OCI-LY7 (cell line): ENCODE data around the gene KLK13. TPM values are rescaled to one million over a fixed set of nuclear protein-coding genes. Genes with fewer than 3 reads are reported as not detected.

Experiments
- BruUV-seq: library from RNA; stranded (reverse); fragments of 400-500 nt; replicated peaks from 2 replicates; lab custom pipeline; 2021; lab: Mats Ljungman, UMichigan
- CTCF ChIA-PET: fragments of 300-600 bp; sonication (Branson Sonifier 250); formaldehyde crosslinking; loops from one replicate; lab custom pipeline; 2022; ENCODE audit warnings: antibody characterized with exemption; ENCODE audit not compliant: unreplicated experiment; lab: Charles Lee
- POLR2A ChIA-PET: fragments of 300-600 bp; sonication (Branson Sonifier 250); formaldehyde crosslinking; loops from one replicate; lab custom pipeline; 2022; ENCODE audit warnings: antibody characterized with exemption; lab: Charles Lee
- DNase-seq: peaks from one replicate; pipeline ENCODE4 v3.0.0-alpha.2; 2015; ENCODE audit warnings: low spot score
- H2AFZ ChIP-seq: fragments of 200-600 bp; sonication (generic), shearing (Covaris generic); 2 replicates; pipeline ENCODE4 v1.6.1; 2014; ENCODE audit warnings: mild to moderate bottlenecking, antibody characterized with exemption, low read length, moderate library complexity
- H3K27ac ChIP-seq: fragments of 200-600 bp; sonication (generic); 2 replicates; pipeline ENCODE4 v1.5.1; 2014; ENCODE audit warnings: mixed run types, low read depth, mild to moderate bottlenecking, moderate library complexity, low read length, inconsistent platforms; ENCODE audit not compliant: poor library complexity, severe bottlenecking
- H3K36me3 ChIP-seq: fragments of 200-600 bp; sonication (generic); 2 replicates; pipeline ENCODE4 v1.6.1; 2014; ENCODE audit warnings: mild to moderate bottlenecking, antibody characterized with exemption, low read length, moderate library complexity, mixed read lengths; ENCODE audit not compliant: insufficient read depth
- H3K4me1 ChIP-seq: fragments of 200-600 bp; sonication (generic); 2 replicates; pipeline ENCODE4 v1.5.1; 2014; ENCODE audit warnings: mild to moderate bottlenecking, low read length; ENCODE audit not compliant: insufficient read depth, poor library complexity, severe bottlenecking
- H3K4me2 ChIP-seq: fragments of 200-600 bp; sonication (generic); 2 replicates; pipeline ENCODE4 v1.6.1; 2014; ENCODE audit warnings: mild to moderate bottlenecking, low read length
- H3K4me3 ChIP-seq: fragments of 200-600 bp; sonication (generic); 2 replicates; pipeline ENCODE4 v1.5.1; 2014; ENCODE audit warnings: mild to moderate bottlenecking, low read depth, low read length; ENCODE audit not compliant: poor library complexity, severe bottlenecking
- H3K79me2 ChIP-seq: fragments of 200-600 bp; sonication (generic); 2 replicates; pipeline ENCODE4 v1.6.1; 2016; ENCODE audit warnings: low read depth, mild to moderate bottlenecking, low read length, moderate library complexity, mixed read lengths; ENCODE audit not compliant: insufficient read depth
- H3K9me2 ChIP-seq: fragments of 200-600 bp; sonication (generic); 2 replicates; pipeline ENCODE4 v1.6.1; 2016; ENCODE audit warnings: mild to moderate bottlenecking, low read length, mixed read lengths; ENCODE audit not compliant: insufficient read depth
- H3K9me3 ChIP-seq: fragments of 200-600 bp; sonication (generic); 2 replicates; pipeline ENCODE4 v1.6.1; 2014; ENCODE audit warnings: mild to moderate bottlenecking, mixed run types, low read length, mixed read lengths
- H4K20me1 ChIP-seq: fragments of 200-600 bp; sonication (generic); 2 replicates; pipeline ENCODE4 v1.6.1; 2014; ENCODE audit warnings: mild to moderate bottlenecking, antibody characterized with exemption, low read length, moderate library complexity, mixed read lengths; ENCODE audit not compliant: insufficient read depth
- EZH2phosphoT487 ChIP-seq: fragments of 200-600 bp; sonication (generic); IDR thresholded peaks from 2 replicates; pipeline ENCODE4 v1.6.1; 2018; ENCODE audit warnings: low read depth, borderline replicate concordance, mild to moderate bottlenecking, mixed run types, antibody characterized with exemption, low read length, moderate library complexity, mixed read lengths
- intact Hi-C: fragments of 100-400 bp; cut with micrococcal nuclease; formaldehyde crosslinking; loops from one replicate; pipeline ENCODE4 v1.10.0; 2022; ENCODE audit not compliant: unreplicated experiment
- total RNA-seq, 2 experiments: library from RNA; depleted of rRNA in 1 of 2; stranded (reverse); fragments of >200 nt in 1 of 2; shearing (Covaris generic) in 1 of 2; gene quantifications; 2 replicates each; pipeline ENCODE4 v1.2.3, GENCODE V29; 2014 to 2022
- TF ChIP-seq, protein P1 (sequence below): fragments of 200-600 bp; sonication (generic); conservative IDR thresholded peaks from 2 replicates; pipeline ENCODE4 v1.5.1; 2014; ENCODE audit warnings: mild to moderate bottlenecking, antibody characterized with exemption, low read length, moderate library complexity, mixed read lengths

KLK13 gene
- total RNA-seq, 2 experiments from 2014 or later: not detected

- H3K9me2 ChIP-seq: no peaks in the 10 kb centered on the region
- H3K4me2 ChIP-seq: no peak overlapping the region
- no peak overlapping the region for H2AFZ ChIP-seq
- TF ChIP-seq EZH2phosphoT487: no peak
- TF ChIP-seq, protein P1, sequence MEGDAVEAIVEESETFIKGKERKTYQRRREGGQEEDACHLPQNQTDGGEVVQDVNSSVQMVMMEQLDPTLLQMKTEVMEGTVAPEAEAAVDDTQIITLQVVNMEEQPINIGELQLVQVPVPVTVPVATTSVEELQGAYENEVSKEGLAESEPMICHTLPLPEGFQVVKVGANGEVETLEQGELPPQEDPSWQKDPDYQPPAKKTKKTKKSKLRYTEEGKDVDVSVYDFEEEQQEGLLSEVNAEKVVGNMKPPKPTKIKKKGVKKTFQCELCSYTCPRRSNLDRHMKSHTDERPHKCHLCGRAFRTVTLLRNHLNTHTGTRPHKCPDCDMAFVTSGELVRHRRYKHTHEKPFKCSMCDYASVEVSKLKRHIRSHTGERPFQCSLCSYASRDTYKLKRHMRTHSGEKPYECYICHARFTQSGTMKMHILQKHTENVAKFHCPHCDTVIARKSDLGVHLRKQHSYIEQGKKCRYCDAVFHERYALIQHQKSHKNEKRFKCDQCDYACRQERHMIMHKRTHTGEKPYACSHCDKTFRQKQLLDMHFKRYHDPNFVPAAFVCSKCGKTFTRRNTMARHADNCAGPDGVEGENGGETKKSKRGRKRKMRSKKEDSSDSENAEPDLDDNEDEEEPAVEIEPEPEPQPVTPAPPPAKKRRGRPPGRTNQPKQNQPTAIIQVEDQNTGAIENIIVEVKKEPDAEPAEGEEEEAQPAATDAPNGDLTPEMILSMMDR: no peak
- ChIA-PET CTCF (no interaction called here), POLR2A (no interaction called here)
- no peak for DNase-seq
- no peak overlapping the region for H3K4me3 ChIP-seq
- BruUV-seq: no TSS peak
- H3K27ac ChIP-seq: no peak overlapping the region
- H3K36me3 ChIP-seq: peaks cover 26% of the 10 kb centered on the region
- intact Hi-C loops: no loop called here
- no peaks in the 10 kb centered on the region for H3K4me1 ChIP-seq
- H4K20me1 ChIP-seq: no peaks in the 10 kb centered on the region
- H3K9me3 ChIP-seq: no peaks in the 10 kb centered on the region
- H3K79me2 ChIP-seq: no peaks in the 10 kb centered on the region
Measured at GRCh38 chr19:51097796-51098195, 32.9 kb upstream of the KLK13 start.

DNA sequence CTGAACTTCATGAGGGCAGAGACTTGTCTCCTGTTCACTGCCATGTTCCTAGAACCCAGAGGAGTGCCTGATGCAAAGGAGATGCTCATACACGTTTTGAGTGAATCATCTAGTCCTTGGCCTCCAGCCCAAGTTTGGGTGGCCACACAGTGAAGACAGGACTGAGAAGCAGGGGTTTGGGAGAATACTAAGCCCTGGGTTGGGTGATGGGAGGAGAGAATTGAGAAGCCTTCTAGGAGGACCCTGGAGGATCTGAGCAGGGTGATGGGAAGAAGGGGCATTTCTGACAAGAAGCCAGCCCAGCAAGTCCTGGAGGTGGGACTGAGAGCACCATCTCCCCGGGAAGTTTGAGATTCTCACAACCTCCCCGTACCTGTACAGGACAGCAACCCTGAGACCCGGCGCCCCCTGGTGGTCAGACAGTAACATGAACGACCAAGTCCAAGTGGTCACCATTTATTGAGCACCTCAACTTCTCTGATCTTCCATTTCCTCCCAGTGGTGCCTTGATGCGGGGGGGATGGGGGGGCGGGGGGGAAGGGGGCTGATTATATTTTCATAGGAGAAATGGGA lies 32.4 kb upstream of the KLK13 start:
- no peaks in the 10 kb centered on the region for H3K9me2 ChIP-seq
- no peak for TF ChIP-seq EZH2phosphoT487
- TF ChIP-seq, protein P1: peak; percentile 80
- no TSS peak for BruUV-seq
- H4K20me1 ChIP-seq: no peaks in the 10 kb centered on the region
- H3K27ac ChIP-seq: no peak overlapping the region
- H3K4me3 ChIP-seq: no peak overlapping the region
- H3K36me3 ChIP-seq: peaks cover 20% of the 10 kb centered on the region
- DNase-seq: peak; percentile 65
- CTCF ChIA-PET: interaction anchor here (0.6 kb wide), 1 partner anchor 1330 kb away, joined by 4 read pairs; the partner anchor contains the start of gene AP2A1
- no peaks in the 10 kb centered on the region for H3K9me3 ChIP-seq
- POLR2A ChIA-PET: no interaction called here
- no peak overlapping the region for H3K4me2 ChIP-seq
- no peak overlapping the region for H2AFZ ChIP-seq
- intact Hi-C loops: no loop called here
- no peaks in the 10 kb centered on the region for H3K79me2 ChIP-seq
- no peaks in the 10 kb centered on the region for H3K4me1 ChIP-seq

- H3K4me2 ChIP-seq: no peak overlapping the region
- no peak overlapping the region for H3K27ac ChIP-seq
- BruUV-seq: TSS peak; percentile 64
- peaks cover 19% of the 10 kb centered on the region for H3K36me3 ChIP-seq
- ChIA-PET CTCF (interaction anchor here (0.6 kb wide), 1 partner anchor 1330 kb away, joined by 4 read pairs; the partner anchor contains the start of gene AP2A1), POLR2A (no interaction called here)
- no peaks in the 10 kb centered on the region for H4K20me1 ChIP-seq
- TF ChIP-seq, protein P1: no peak; the same call in 1 of the 2 replicates
- no peak for TF ChIP-seq EZH2phosphoT487
- no peaks in the 10 kb centered on the region for H3K79me2 ChIP-seq
- DNase-seq: no peak
- no peaks in the 10 kb centered on the region for H3K9me3 ChIP-seq
- no peaks in the 10 kb centered on the region for H3K9me2 ChIP-seq
- no peak overlapping the region for H3K4me3 ChIP-seq
- intact Hi-C loops: no loop called here
- no peaks in the 10 kb centered on the region for H3K4me1 ChIP-seq
- no peak overlapping the region for H2AFZ ChIP-seq
Measured at GRCh38 chr19:51096473-51097165, 31.7 kb upstream of the KLK13 start.
